CD4-positive, alpha-beta T cell treated with Interleukin-17A for 4 hours (primary cell): ENCODE data around the gene FZD7.

Experiments used
- DNase-seq: peaks from one replicate; pipeline ENCODE4 v3.0.0-alpha.2; 2020; ENCODE audit warnings: mixed read lengths

Gene FZD7

GRCh38 chr2:202033317-202034248, at the start of gene FZD7:
Gene FZD7, plus strand, starts transcription at chr2:202033855. Its CDS starts 793 bp downstream, at chr2:202034648.
- peak; percentile 93 for DNase-seq

DNA sequence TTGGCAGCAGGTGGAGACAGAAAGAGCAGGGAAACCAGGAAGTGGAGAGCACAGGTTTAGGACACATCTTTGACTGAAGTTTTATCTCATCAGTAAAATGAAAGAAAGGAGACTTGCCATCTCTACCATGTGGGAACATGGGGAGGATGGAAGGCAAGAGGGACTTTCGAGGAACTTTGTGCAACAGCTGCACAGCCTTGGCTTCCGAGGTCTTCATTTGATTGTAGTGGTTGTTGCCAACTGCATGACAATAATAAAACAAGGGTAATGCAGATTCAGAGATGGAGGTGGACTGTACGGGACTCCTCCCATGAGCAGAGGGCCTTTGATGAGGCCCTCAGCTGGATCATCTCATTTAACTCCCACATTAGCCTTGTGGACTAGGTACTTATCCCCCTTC, 49.3 kb upstream of the FZD7 start:
- no peak for DNase-seq

- DNase-seq: no peak
Observed at GRCh38 chr2:201984800-201985525, 48.7 kb upstream of the FZD7 start.

DNA sequence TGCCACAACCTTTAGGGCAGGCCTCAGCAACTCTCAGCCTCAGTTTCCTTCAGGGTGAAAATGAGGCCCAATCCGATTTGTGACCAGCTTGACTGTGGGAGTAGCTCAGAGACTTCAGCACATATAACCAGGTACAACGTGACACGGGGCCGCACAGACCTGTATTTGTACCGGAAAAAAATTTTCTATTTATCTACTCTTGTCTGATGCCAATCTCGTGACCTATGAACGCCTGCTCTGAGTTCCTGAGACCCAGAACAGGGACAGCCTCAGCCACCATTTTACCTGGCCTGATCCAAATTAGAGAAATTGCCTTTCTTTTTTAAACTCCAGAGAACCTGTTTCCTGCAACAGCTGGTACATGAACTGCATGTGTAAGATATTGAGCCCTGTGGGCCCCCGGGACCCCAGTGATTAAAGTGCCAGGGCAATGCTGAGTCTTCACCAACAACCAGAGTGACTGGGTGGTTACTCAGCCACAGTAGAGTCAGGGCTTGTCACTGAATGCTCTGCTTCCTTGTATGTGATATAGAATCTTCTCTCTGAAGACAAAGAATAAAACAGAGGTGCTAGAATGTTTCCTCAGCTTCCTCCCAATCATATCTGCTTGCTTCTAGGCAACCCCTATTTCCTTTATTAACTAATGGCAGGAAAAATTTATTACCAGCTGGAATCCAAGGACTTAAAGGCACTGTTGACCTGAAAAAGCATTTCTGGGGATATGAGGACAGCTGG, 47.8 kb upstream of the FZD7 start:
- no peak for DNase-seq

GRCh38 chr2:201986463-201986735, 47.3 kb upstream of the FZD7 start:
- DNase-seq: no peak

- no peak for DNase-seq
Observed at GRCh38 chr2:201987426-201987825, 46.2 kb upstream of the FZD7 start.

GRCh38 chr2:201990069-201990468, 43.6 kb upstream of the FZD7 start:
- DNase-seq: no peak

DNA sequence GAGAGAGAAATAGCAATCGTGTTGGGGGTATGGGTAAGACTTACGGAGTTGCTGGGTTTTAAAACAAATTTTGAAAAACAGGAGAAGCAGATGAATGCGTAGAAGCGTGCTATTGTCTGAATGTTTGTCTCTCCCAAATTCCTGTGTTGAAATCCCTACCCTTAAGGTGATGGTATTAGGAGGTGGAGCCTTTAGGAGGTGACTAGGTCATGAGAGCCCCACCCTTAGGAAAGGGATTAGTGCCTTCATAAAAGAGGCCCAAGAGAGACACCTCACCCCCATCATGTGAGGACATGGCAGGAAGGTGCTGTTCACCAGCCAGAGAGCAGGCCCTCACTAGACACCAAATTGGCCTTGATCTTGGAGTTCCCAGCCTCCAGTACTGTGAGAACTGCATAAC, 40.7 kb upstream of the FZD7 start:
- no peak for DNase-seq

DNA sequence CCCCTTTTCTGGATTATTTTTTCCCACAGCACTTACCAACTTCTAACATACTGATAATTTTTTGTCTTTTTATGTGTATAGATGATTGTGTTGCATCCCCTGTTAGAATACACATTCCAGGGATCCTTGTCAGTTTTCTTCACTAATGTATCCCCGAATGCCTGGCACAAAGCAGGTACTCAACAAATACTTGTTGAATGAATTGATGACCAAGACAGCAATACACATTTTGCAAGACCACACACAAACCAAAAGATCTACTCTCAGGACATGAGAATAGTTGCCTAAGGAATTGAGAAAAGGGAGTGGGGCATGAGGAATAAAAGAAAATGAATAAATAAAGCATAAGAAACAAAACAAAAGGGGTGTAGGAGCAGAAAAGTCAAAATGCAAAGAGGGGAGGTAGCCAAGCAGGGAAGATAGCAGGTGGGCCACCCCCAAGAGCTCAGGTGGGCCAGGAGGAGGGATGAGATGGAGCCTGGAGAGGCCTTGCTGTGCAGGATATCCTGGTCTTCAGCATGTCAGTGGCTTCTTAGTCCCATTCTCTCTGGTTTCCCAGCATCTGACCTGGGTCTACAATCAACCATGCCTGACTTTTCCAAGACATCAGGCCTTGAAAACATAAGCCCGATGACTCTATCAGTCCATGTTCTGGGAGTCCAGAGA, 38.5 kb upstream of the FZD7 start:
- no peak for DNase-seq

- DNase-seq: no peak
Observed at GRCh38 chr2:201996006-201996405, 37.6 kb upstream of the FZD7 start.

DNA sequence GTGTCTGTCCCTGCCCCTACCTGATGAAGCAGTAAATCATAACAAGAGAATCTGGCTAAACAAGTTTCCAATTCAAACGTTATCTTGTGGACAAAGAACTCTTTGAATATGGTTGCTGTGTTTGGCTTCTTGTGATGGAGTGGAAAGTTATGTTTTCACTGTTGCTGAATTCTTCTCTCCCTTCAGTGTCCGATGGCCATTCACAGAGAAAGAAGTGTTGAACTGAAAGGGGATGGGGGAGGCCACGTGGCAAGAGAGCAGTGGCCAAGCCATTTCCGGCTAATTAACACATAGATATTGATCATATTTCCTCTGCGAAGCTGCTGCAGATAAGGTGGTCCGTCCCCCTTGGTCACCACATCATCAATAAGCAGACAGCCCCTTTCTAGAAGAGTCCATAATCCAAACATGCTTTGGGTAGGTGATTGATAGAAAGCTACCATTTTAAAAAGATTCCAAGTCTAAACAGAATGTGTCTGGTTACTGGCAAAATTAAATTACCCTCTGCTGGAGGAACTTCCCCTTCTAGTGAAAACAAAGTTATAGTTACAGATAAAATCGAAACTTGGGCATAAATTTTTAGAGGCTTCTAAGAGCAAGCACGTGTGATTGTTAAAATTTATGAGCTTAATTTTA, 36.9 kb upstream of the FZD7 start:
- no peak for DNase-seq

DNA sequence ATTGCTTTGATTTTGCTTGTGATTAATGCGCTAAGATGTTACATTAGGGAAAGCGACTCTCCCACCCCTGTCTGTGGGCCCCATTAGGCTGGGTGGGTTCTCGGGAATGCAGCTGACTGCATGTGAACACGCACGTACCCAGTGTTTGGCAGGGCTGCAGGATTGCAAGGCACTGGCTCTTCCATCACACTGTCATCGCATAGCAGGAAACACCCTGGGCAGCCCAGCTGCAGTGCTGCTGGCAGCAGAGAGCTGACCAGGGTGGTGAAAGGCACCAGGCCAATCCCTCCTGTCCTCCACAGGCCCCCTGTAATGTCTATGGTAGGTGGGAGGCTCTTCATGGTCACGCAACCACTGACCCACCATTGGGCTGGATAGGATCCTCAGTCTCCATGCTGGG, 34.4 kb upstream of the FZD7 start:
- DNase-seq: no peak

DNA sequence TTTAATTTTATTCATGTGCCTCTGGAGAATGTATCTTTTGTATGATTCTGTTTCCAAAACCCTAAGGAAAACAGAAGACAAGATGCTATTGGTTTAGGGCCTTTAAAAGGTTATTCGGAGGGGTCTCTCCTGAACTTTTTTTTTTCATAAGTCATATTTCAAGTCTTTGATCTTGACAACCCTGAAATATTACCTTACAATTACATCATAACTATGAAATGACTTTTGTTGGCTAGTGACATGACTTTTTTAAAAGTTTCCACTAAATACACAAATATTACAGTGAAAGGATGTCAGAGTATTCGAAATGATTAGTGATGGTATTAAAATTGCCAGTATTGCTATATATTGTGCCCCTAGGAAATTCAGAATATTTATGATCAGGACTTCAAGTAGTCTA, 31.8 kb upstream of the FZD7 start:
- no peak for DNase-seq

- DNase-seq: no peak
Observed at GRCh38 chr2:202002381-202002780, 31.3 kb upstream of the FZD7 start.

DNA sequence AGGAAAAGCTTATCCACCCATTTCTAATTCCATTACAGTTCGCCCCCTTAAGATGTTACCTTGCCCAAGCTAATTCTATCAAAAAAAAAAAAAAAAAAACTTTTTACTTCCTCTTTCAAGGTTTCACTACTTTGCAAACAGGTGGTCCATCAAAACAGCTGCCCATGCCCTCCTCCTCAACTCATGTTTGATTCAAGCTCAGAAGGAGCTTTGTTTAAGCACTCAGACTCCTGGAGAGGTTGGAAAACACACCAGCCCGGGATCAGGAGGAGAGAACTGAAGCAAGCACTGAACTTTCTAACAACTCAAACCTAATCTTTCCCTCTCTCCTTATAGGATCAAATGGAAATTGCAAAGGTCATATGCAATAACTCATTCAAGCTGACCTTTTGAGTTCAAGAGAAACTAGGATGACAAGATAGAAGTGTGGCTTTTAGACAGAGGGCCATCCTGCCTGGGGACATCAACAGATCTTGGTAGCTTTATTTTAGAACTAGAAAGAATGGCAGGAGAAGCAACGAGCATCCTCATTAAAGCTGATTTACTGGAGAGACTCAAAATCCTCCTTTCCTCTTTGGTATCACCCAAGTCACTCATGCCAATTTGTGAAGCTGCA, 28.3 kb upstream of the FZD7 start:
- no peak for DNase-seq

DNA sequence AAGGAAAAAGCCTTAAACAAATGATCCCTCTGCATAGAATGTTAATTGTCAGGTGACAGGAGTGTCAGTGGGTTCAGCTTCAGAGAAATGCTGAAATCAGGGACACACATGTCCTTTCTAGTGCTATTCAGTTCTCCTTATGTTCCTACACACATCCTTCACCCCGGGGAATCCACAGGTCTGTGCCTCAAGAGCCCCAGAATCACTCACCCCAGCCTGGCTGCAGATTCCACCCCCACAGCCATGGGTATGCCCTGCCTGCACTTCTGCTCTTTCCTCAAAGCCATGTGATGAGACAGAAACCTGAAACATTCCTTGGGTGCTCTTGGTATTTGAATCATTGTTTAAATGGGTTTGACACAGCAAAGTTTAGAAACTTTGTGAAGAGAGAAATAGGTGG, 27.4 kb upstream of the FZD7 start:
- no peak for DNase-seq

GRCh38 chr2:202007015-202007982, 26.4 kb upstream of the FZD7 start:
- DNase-seq: no peak

DNA sequence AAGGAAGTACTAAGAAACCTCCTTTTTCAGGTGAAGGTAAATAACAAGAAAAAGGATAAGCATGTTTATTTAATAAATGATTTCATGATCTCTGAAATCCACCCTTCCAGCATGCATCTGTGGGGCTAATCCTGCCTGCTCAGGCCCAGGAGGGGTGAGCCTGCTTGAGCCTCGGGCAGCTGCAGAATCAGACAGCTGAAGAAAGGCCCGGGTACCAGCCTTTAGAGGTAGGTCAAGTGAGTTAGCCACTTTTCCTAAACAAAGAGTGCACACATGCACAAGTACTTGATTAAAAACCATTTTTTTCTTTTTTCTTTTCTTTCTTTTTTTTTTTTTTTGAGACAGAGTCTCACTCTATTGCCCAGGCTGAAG, 25.7 kb upstream of the FZD7 start:
- no peak for DNase-seq

- no peak for DNase-seq
Observed at GRCh38 chr2:202009019-202009481, 24.6 kb upstream of the FZD7 start.

DNA sequence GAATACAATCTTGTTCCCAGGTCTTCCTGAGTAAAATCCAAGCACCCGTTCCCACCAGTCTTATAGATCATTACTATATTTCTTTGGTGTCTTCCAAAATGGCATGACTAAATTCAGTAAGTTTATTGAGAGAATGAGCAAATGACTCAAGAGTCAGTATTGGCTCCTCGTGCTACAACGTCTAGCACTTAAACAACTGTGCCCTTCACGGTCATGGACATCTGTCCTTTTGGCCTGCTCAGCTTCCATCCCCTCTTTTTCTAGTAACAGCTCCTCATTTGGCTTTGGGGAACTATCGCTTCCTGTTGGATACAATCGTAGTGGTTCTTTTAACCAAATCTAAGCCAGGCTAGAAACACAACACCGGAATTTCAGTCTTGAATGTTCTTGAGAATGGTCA, 24.1 kb upstream of the FZD7 start:
- DNase-seq: no peak

- DNase-seq: no peak
Observed at GRCh38 chr2:202014318-202014717, 19.3 kb upstream of the FZD7 start.
